ENCODE results near the gene AGAP1. TPM values are rescaled to one million over a fixed set of nuclear protein-coding genes. Genes with fewer than 3 reads are reported as not detected.

The AGAP1 gene
- polyA plus RNA-seq, 1 donor from 2014 or later, result 17.4 TPM

DNA sequence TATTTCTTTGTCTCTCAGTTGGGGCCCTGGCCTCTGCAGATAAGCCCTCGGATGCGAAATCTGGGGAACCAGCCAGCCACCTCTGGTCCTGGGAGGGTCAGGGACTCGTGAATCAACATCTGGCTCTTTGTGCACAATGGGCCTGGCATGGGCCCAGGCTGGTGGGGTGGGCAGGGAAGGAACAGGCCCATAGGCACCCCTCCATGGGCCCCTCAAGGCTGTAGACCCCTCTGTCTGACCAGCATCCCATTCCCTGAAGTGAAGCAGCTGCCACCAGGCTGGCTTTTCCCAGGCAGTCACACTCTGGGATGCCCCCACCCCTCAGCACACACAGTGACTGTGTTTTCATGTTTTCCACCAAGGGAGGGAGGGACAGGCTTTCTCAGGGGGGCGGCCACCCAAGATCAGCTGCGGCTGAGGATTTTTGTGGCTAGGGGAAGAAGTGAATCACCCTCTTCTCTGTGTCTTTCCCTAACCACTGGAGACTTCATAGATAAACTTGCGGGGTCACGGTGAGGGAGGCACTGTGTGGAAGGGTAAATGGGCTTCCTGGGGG lies 166.0 kb downstream of the AGAP1 start:
- no peaks in the 10 kb centered on the region for H3K36me3 ChIP-seq (ENCODE audit: insufficient read depth, low read length)
- no peak overlapping the region for H3K4me2 ChIP-seq (ENCODE audit: low read length)
- no peaks in the 10 kb centered on the region for H3K27me3 ChIP-seq (ENCODE audit: insufficient read depth, low read depth, low read length)
- no peak overlapping the region for H3K27ac ChIP-seq (ENCODE audit: low read length)
- no peaks in the 10 kb centered on the region for H3K9me3 ChIP-seq (ENCODE audit: low read length)
- H3K9ac ChIP-seq (ENCODE audit: low read length), result no peak overlapping the region
- no peaks in the 10 kb centered on the region for H3F3A ChIP-seq (ENCODE audit: insufficient read depth, low read length, poor library complexity, severe bottlenecking)
- H3K79me2 ChIP-seq (replicated peaks; ENCODE audit: insufficient read depth, low read length), result peaks cover 12% of the 10 kb centered on the region
- H2AFZ ChIP-seq (ENCODE audit: low read depth, low read length), result no peak overlapping the region
- no peak overlapping the region for H3K4me3 ChIP-seq (ENCODE audit: low read length)
- TF ChIP-seq MXI1 (conservative IDR thresholded peaks at IDR 0.05; ENCODE audit: poor library complexity, severe bottlenecking) (no peak), TAF1 (IDR thresholded peaks at IDR 0.05; ENCODE audit: low read depth) (no peak), RAD21 (conservative IDR thresholded peaks at IDR 0.05) (no peak)
- H3K9me2 ChIP-seq (ENCODE audit: insufficient read depth, low read length), result no peaks in the 10 kb centered on the region
- no peaks in the 10 kb centered on the region for H4K20me1 ChIP-seq (ENCODE audit: insufficient read depth)

DNA sequence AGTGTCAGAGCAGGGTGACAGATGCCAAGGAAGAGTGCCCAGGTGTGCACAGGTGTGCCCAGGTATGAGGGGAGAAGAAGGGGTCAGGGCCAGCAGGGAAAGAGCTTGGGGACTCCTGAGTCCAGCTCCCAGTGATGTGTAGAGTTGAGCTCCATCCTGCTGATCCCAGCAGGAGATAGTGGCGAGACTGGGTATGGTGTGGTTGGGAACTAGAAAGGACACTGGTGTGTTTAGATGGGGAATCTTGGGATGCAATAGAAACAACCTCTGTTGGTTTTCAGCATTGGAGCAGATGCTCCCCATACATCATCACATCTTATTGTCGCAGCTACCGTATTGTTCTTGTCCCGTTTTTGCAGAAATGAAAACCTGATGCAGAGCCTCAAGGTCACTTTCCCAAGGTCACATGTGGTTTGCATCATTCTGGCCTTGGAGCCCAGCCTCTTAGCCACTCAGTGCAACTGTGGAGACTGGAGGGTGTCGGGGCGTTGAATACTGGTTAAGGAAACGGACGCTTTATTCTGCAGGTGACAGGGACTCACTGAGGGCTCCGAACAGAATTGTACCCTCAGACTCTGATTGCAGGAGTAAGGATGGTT lies 166.7 kb downstream of the AGAP1 start:
- no peak for TF ChIP-seq EP300 (conservative IDR thresholded peaks at IDR 0.05; ENCODE audit: poor library complexity, severe bottlenecking)
- Histone ChIP-seq H3K79me2 (replicated peaks; ENCODE audit: insufficient read depth, low read length) (peaks cover 18% of the 10 kb centered on the region), H3K9ac (ENCODE audit: low read length) (no peak overlapping the region), H3K27ac (ENCODE audit: low read length) (no peak overlapping the region), H4K20me1 (ENCODE audit: insufficient read depth) (no peaks in the 10 kb centered on the region), H3K27me3 (ENCODE audit: insufficient read depth, low read depth, low read length) (no peaks in the 10 kb centered on the region), H3K36me3 (ENCODE audit: insufficient read depth, low read length) (no peaks in the 10 kb centered on the region), H3K9me3 (ENCODE audit: low read length) (no peaks in the 10 kb centered on the region), H3K4me3 (ENCODE audit: low read length) (no peak overlapping the region), H3K4me2 (ENCODE audit: low read length) (no peak overlapping the region), H3F3A (ENCODE audit: insufficient read depth, low read length, poor library complexity, severe bottlenecking) (no peaks in the 10 kb centered on the region), H3K9me2 (ENCODE audit: insufficient read depth, low read length) (no peaks in the 10 kb centered on the region), H2AFZ (ENCODE audit: low read depth, low read length) (no peak overlapping the region)

DNA sequence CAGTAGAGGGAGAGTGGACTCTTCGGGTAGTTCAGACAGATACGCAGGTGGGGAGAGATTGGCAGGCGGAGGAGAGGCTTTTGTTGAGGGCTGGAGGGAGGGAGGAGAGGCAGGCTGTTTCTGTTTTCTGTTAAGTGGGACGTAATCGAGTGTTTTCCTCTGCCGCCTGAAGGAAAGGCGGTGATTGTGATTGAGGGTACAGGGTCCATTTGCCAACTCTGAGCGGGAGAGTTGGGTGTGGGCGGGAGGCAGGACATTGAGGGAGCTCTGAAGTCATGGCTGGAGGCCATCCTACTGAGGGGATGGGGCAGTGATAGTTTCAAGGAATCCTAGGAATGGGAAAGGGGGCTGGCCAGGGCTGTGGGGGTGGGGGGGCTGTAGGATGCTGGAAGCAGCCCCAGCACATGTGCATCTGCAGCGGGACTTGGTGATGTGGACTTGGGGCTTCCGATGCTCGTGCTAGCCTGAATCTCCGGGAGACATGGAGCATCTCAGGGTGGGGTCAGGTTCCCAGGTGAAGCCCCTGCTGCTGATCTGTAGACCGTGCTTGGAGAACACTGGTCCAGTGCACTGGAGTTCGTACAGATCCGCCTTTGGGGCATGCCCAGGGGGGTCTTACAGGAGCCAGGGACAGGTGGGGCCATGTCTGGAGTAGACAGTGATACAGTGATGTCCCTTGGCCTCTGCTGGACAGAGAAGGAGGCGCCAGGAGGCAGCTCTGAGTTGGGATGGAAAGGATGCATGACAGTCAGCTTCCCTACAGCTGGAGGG lies 167.5 kb downstream of the AGAP1 start:
- H3K27ac ChIP-seq (ENCODE audit: low read length), result no peak overlapping the region
- H3K9me2 ChIP-seq (ENCODE audit: insufficient read depth, low read length), result no peaks in the 10 kb centered on the region
- H3F3A ChIP-seq (ENCODE audit: insufficient read depth, low read length, poor library complexity, severe bottlenecking), result no peaks in the 10 kb centered on the region
- H3K4me3 ChIP-seq (ENCODE audit: low read length), result no peak overlapping the region
- H2AFZ ChIP-seq (ENCODE audit: low read depth, low read length), result no peak overlapping the region
- no peak overlapping the region for H3K4me2 ChIP-seq (ENCODE audit: low read length)
- no peaks in the 10 kb centered on the region for H3K27me3 ChIP-seq (ENCODE audit: insufficient read depth, low read depth, low read length)
- H3K36me3 ChIP-seq (ENCODE audit: insufficient read depth, low read length), result no peaks in the 10 kb centered on the region
- H4K20me1 ChIP-seq (ENCODE audit: insufficient read depth), result no peaks in the 10 kb centered on the region
- TF ChIP-seq EP300 (conservative IDR thresholded peaks at IDR 0.05; ENCODE audit: poor library complexity, severe bottlenecking) (no peak), SMC3 (conservative IDR thresholded peaks at IDR 0.05; ENCODE audit: poor library complexity) (no peak), EZH2 (IDR thresholded peaks at IDR 0.05; ENCODE audit: borderline replicate concordance, insufficient read depth, low read length, poor library complexity, severe bottlenecking) (no peak), TAF1 (IDR thresholded peaks at IDR 0.05; ENCODE audit: low read depth) (no peak), POLR2AphosphoS5 (IDR thresholded peaks at IDR 0.05) (no peak), MXI1 (conservative IDR thresholded peaks at IDR 0.05; ENCODE audit: poor library complexity, severe bottlenecking) (no peak), RAD21 (conservative IDR thresholded peaks at IDR 0.05) (no peak)
- TF ChIP-seq, protein P1, sequence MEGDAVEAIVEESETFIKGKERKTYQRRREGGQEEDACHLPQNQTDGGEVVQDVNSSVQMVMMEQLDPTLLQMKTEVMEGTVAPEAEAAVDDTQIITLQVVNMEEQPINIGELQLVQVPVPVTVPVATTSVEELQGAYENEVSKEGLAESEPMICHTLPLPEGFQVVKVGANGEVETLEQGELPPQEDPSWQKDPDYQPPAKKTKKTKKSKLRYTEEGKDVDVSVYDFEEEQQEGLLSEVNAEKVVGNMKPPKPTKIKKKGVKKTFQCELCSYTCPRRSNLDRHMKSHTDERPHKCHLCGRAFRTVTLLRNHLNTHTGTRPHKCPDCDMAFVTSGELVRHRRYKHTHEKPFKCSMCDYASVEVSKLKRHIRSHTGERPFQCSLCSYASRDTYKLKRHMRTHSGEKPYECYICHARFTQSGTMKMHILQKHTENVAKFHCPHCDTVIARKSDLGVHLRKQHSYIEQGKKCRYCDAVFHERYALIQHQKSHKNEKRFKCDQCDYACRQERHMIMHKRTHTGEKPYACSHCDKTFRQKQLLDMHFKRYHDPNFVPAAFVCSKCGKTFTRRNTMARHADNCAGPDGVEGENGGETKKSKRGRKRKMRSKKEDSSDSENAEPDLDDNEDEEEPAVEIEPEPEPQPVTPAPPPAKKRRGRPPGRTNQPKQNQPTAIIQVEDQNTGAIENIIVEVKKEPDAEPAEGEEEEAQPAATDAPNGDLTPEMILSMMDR (IDR thresholded peaks at IDR 0.05; ENCODE audit: poor library complexity, severe bottlenecking), result no peak
- peaks cover 18% of the 10 kb centered on the region for H3K79me2 ChIP-seq (replicated peaks; ENCODE audit: insufficient read depth, low read length)
- no peaks in the 10 kb centered on the region for H3K9me3 ChIP-seq (ENCODE audit: low read length)
- no peak overlapping the region for H3K9ac ChIP-seq (ENCODE audit: low read length)

Data from neural cell (in vitro differentiated cells).